Endothelial cell (in vitro differentiated cells): ENCODE results near the gene COX10. TPM values are rescaled to one million over a fixed set of nuclear protein-coding genes. Genes with fewer than 3 reads are reported as not detected.

Source experiments
- DNase-seq: peaks from one replicate; pipeline ENCODE4 v3.0.0; 2021; ENCODE audit warnings: low spot score
- H3K27ac Mint-ChIP-seq: one replicate; pipeline ENCODE4 v1.8.0; 2021; ENCODE audit warnings: mixed read lengths, inconsistent platforms; ENCODE audit not compliant: unreplicated experiment
- H3K27me3 Mint-ChIP-seq: one replicate; pipeline ENCODE4 v1.8.0; 2021; ENCODE audit warnings: mild to moderate bottlenecking, moderate library complexity, mixed read lengths, inconsistent platforms; ENCODE audit not compliant: unreplicated experiment
- H3K36me3 Mint-ChIP-seq: one replicate; pipeline ENCODE4 v1.8.0; 2021; ENCODE audit warnings: mild to moderate bottlenecking, low read depth, mixed read lengths, inconsistent platforms; ENCODE audit not compliant: unreplicated experiment
- H3K4me1 Mint-ChIP-seq: one replicate; pipeline ENCODE4 v1.8.0; 2021; ENCODE audit warnings: mild to moderate bottlenecking, mixed read lengths, inconsistent platforms; ENCODE audit not compliant: unreplicated experiment
- H3K4me3 Mint-ChIP-seq: one replicate; pipeline ENCODE4 v1.8.0; 2021; ENCODE audit warnings: mild to moderate bottlenecking, mixed read lengths, inconsistent platforms; ENCODE audit not compliant: unreplicated experiment
- H3K9me3 Mint-ChIP-seq: one replicate; pipeline ENCODE4 v1.8.0; 2021; ENCODE audit warnings: mixed read lengths, inconsistent platforms; ENCODE audit not compliant: unreplicated experiment
- total RNA-seq: library from RNA; stranded (reverse); fragmentation: NEBNext Ultra II Directional; extraction: Animal tissue kit (Norgen Biotek cat#: 25700); gene quantifications from one replicate; pipeline ENCODE4 v1.2.1, GENCODE V29; 2021; ENCODE audit not compliant: unreplicated experiment
- TF ChIP-seq, protein P1 (sequence below): fragments of 200-600 bp; sonication (generic); IDR thresholded peaks from one replicate; pipeline ENCODE4 v1.5.0; 2021; ENCODE audit warnings: antibody characterized with exemption; ENCODE audit not compliant: unreplicated experiment

The COX10 gene
- total RNA-seq, 1 donor from 2014 or later, result 12.5 TPM

DNA sequence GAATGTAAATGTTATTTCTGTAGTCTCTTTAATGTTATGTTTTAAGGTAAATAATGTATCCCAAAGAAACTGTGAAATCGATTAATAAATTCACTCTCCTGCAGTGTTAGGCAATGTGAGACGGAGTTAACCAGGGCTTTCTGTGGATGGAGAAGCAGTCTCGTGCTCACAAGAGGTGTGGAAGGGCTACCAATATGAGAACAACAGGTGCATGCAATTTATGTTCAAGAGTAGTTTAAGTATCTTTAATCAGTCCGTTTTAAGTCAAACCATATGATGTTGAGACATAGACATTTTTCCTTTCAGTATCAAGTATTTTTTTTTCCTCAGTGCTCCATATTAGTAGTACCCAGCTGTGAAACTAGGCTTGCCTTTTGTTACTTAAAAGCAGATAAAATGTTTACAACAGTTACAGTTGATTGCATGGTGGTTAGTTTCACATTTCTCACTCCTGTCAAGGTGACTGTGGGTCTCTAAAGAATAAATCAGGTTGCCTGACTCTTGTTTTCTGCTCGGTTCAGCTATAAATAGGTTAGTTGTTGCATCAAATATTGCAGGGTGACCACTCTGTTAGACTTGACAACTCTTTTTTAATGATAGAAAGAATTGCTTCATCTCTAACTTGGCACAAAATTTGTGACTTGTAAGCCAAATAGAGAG is 54.4 kb downstream of the COX10 start:
- Mint-ChIP-seq H3K4me3 (no peak overlapping the region), H3K27me3 (peaks cover 1% of the 10 kb centered on the region), H3K4me1 (peaks cover 5% of the 10 kb centered on the region), H3K36me3 (no peaks in the 10 kb centered on the region), H3K27ac (no peak overlapping the region), H3K9me3 (no peaks in the 10 kb centered on the region)
- DNase-seq, result no peak
- TF ChIP-seq, protein P1, sequence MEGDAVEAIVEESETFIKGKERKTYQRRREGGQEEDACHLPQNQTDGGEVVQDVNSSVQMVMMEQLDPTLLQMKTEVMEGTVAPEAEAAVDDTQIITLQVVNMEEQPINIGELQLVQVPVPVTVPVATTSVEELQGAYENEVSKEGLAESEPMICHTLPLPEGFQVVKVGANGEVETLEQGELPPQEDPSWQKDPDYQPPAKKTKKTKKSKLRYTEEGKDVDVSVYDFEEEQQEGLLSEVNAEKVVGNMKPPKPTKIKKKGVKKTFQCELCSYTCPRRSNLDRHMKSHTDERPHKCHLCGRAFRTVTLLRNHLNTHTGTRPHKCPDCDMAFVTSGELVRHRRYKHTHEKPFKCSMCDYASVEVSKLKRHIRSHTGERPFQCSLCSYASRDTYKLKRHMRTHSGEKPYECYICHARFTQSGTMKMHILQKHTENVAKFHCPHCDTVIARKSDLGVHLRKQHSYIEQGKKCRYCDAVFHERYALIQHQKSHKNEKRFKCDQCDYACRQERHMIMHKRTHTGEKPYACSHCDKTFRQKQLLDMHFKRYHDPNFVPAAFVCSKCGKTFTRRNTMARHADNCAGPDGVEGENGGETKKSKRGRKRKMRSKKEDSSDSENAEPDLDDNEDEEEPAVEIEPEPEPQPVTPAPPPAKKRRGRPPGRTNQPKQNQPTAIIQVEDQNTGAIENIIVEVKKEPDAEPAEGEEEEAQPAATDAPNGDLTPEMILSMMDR, result no peak

DNA sequence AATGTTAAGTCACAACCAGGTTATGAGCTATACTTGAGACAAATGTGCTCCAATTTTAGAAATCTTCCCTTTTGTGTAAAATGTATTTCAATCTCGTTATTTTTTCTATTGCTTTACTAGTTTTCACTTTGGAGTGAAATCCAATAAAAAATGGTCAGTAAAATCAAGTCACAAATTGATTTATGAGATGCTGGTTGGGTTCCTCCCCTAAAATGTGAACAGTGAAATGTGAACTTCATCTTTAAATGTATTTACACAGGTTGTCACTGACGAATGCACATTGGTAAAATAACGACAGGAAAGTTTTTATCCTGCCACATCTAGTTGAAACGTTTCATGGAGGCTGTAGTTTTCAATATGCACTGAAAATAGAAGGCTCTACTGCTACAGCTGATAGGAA is 55.5 kb downstream of the COX10 start:
- TF ChIP-seq, protein P1, result no peak
- H3K4me1 Mint-ChIP-seq, result peaks cover 5% of the 10 kb centered on the region
- H3K4me3 Mint-ChIP-seq, result no peak overlapping the region

DNA sequence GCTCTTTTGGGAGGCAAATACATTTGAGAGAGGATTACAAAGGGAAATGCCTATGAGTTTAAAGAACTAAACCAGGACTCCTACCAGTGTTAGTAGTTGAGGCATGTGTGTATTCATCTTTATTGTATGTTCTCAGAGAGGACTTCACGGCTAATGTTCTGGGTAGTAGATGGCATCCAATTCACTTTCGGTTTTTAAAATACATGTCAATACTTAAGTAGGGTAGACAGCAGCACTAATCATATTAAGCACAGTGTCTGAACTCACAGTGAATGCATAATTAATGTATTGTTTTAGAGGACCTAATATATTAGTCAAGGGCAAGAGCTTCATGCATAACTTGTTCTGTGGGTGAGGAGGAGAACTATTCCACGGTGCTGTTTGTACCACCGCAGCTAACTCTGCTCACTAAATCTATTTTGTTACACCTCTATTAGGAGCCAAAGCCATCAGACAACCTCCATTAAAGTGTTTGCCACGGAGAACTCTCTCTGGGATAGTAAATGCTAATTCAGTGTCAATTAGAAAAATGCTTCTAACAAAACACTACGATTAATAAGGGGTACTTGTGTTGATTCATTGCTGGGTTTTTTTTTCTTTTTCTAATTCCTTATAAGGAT is 56.3 kb downstream of the COX10 start:
- Mint-ChIP-seq H3K27ac (no peak overlapping the region), H3K36me3 (no peaks in the 10 kb centered on the region), H3K27me3 (peaks cover 1% of the 10 kb centered on the region), H3K4me3 (no peak overlapping the region), H3K4me1 (peaks cover 5% of the 10 kb centered on the region), H3K9me3 (no peaks in the 10 kb centered on the region)
- TF ChIP-seq, protein P1, result no peak
- DNase-seq, result no peak

More for the DNA sequence above, 55.5 kb downstream of the COX10 start:
- H3K36me3 Mint-ChIP-seq, result no peaks in the 10 kb centered on the region
- no peak overlapping the region for H3K27ac Mint-ChIP-seq
- no peak for DNase-seq
- H3K9me3 Mint-ChIP-seq, result no peaks in the 10 kb centered on the region
- H3K27me3 Mint-ChIP-seq, result peaks cover 1% of the 10 kb centered on the region

DNA sequence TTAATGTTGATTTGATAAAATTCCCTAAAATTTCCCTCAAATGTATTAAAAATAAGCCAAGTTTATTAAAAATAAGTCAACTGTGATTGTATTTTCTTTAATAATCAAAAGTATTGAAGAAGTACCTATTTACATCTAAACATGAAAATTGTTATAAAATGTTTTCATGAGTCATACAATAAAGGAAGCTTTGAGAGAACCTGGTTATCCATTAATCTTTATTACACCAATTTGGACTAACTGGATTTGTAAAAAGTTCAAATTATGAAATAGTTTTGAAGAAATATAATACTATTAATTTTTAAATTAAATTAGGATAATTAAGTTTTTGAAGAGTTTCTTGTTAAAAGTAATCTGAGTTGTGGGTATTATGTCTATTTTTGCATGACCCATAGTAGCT is 63.8 kb downstream of the COX10 start:
- no peaks in the 10 kb centered on the region for H3K27me3 Mint-ChIP-seq
- no peaks in the 10 kb centered on the region for H3K4me1 Mint-ChIP-seq
- H3K27ac Mint-ChIP-seq, result no peak overlapping the region
- H3K4me3 Mint-ChIP-seq, result no peak overlapping the region
- no peak for DNase-seq
- H3K36me3 Mint-ChIP-seq, result no peaks in the 10 kb centered on the region
- TF ChIP-seq, protein P1, result no peak
- no peaks in the 10 kb centered on the region for H3K9me3 Mint-ChIP-seq

DNA sequence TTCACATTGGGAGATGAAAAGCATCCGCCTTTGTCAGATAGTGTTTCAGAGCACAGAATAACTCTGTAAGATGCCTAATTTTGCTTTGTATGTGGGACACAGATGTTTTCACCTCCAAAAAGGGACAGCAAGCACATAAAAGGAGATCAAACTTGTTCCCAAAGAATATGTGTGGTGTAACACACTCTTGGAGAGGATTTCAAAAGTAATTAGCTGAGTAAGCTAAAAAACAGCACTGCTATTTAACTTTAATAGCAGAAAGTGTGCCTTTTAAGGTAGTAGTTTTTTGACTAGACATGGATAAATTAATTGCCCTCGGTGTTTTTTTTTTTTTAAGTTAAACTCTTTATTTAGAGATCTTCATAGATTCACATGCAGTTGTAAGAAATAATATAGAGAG is 65.2 kb downstream of the COX10 start:
- Mint-ChIP-seq H3K4me3 (no peak overlapping the region), H3K27ac (no peak overlapping the region)

More for the DNA sequence above, 65.2 kb downstream of the COX10 start:
- H3K9me3 Mint-ChIP-seq, result no peaks in the 10 kb centered on the region
- DNase-seq, result no peak
- no peaks in the 10 kb centered on the region for H3K4me1 Mint-ChIP-seq
- TF ChIP-seq, protein P1, result no peak
- no peaks in the 10 kb centered on the region for H3K27me3 Mint-ChIP-seq
- H3K36me3 Mint-ChIP-seq, result no peaks in the 10 kb centered on the region
